Activated CD4-positive, alpha-beta T cell treated with anti-CD3 and anti-CD28 coated beads, Interleukin-2, amount 50 U/mL, for 1 hour (primary cell): ENCODE data around the gene CAMSAP1.

ENCODE experiments used
- DNase-seq: peaks from one replicate; pipeline ENCODE4 v3.0.0-alpha.2; 2020

Gene CAMSAP1

GRCh38 chr9:135788576-135789300 lies 118.6 kb downstream of the CAMSAP1 start:
- no peak for DNase-seq

- no peak for DNase-seq
These were observed 119.4 kb downstream of the CAMSAP1 start for GRCh38 chr9:135787776-135788575.

- DNase-seq = no peak
These were observed 120.0 kb downstream of the CAMSAP1 start for GRCh38 chr9:135787317-135787716.

- DNase-seq = no peak
These were observed 121.1 kb downstream of the CAMSAP1 start for GRCh38 chr9:135786146-135786690.

- no peak for DNase-seq
These were observed 122.3 kb downstream of the CAMSAP1 start for GRCh38 chr9:135785013-135785575.

- no peak for DNase-seq
These were observed 123.7 kb downstream of the CAMSAP1 start for GRCh38 chr9:135783540-135784245.

- DNase-seq = no peak
These were observed 124.4 kb downstream of the CAMSAP1 start for GRCh38 chr9:135782946-135783345.

- DNase-seq = no peak
These were observed 126.7 kb downstream of the CAMSAP1 start for GRCh38 chr9:135780626-135781025.

- no peak for DNase-seq
These were observed 127.3 kb downstream of the CAMSAP1 start for GRCh38 chr9:135780086-135780485.

- DNase-seq = no peak
These were observed 127.8 kb downstream of the CAMSAP1 start for GRCh38 chr9:135779571-135779970.

GRCh38 chr9:135778421-135778820 lies 128.9 kb downstream of the CAMSAP1 start:
- no peak for DNase-seq

- no peak for DNase-seq
These were observed 129.6 kb downstream of the CAMSAP1 start for GRCh38 chr9:135777623-135778177.

- DNase-seq = no peak
These were observed 130.3 kb downstream of the CAMSAP1 start for GRCh38 chr9:135776893-135777622.

- DNase-seq = no peak
These were observed 131.4 kb downstream of the CAMSAP1 start for GRCh38 chr9:135775911-135776310.

GRCh38 chr9:135774794-135775525 lies 132.4 kb downstream of the CAMSAP1 start:
- no peak for DNase-seq

- DNase-seq = no peak
These were observed 133.1 kb downstream of the CAMSAP1 start for GRCh38 chr9:135774239-135774747.

- no peak for DNase-seq
These were observed 133.7 kb downstream of the CAMSAP1 start for GRCh38 chr9:135773530-135774238.

- no peak for DNase-seq
These were observed 134.4 kb downstream of the CAMSAP1 start for GRCh38 chr9:135772702-135773493.

- DNase-seq = no peak
These were observed 135.2 kb downstream of the CAMSAP1 start for GRCh38 chr9:135772056-135772646.
